Measurements from ENCODE around the gene BMP7.

BMP7 gene

DNA sequence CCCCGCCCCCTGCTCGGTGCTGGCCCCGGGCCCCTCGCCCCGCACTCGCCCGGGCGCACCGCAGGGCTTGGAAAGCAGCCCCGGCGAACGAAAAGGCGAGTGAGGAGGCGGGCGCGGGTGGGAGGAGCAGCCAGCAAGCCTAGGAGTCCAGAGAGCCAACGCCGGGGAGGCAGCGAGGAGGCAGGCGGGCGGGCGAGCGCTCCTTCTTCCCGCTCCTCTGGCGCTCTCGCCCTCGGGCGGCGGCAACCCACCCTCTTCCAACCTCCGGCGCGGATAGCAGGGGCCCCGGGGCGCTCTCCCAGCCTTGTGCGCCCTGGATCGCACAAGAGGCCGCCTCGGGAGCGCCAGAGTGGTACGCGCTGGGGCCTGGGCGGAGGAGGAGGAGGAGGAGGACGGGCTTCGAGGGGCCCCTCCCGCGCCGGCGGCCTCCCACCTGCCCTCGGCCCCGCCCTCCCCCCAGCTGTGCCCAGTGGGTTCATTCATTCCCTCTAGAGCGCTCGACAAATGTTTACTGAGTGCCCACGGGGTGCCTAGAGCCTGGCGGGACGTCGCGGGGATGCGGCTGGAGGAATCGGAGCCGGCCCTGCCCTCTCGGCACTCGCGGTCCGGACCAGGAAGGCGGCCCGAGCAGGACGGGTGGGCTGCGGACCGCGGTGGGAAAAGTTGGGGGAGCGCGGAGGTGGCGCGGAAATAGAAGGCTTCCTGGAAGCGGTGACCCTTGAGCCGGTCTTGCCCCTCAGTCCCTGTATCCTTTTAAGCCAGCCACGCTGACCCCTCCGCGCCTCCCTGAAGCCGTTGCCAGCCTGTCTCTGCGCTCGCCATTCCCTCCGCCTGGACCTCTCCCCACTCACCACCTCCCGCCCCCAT, at the start of gene BMP7:
BMP7 (minus strand) TSS at position 351 of the 867 bp plus-strand sequence. CDS start 519 bp downstream, outside the sequence.
- DNase-seq = no peak

DNA sequence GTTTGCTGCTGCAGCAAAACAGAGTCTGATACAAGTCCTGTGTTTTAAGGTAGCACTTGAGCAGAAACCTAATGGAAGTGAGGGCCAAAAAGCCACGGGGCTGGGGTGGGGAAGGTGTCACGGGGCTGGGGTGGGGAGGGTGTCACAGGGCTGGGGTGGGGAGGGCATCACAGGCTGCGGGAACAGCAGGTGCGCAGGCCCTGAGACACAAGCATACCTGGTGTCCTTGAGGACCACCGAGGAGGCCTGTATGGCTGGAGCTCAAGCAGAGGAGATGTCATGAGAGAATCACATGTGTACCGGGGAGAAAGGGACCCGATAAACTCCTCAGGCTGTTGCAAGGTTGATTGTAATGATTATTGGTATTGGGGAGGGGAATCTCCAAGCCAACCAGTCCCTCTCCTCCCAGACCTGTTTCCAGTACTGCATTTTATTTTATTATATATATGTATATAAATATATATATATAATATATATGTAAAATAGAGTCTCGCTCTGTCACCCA, 49.6 kb upstream of the BMP7 start:
- no peak for DNase-seq

DNA sequence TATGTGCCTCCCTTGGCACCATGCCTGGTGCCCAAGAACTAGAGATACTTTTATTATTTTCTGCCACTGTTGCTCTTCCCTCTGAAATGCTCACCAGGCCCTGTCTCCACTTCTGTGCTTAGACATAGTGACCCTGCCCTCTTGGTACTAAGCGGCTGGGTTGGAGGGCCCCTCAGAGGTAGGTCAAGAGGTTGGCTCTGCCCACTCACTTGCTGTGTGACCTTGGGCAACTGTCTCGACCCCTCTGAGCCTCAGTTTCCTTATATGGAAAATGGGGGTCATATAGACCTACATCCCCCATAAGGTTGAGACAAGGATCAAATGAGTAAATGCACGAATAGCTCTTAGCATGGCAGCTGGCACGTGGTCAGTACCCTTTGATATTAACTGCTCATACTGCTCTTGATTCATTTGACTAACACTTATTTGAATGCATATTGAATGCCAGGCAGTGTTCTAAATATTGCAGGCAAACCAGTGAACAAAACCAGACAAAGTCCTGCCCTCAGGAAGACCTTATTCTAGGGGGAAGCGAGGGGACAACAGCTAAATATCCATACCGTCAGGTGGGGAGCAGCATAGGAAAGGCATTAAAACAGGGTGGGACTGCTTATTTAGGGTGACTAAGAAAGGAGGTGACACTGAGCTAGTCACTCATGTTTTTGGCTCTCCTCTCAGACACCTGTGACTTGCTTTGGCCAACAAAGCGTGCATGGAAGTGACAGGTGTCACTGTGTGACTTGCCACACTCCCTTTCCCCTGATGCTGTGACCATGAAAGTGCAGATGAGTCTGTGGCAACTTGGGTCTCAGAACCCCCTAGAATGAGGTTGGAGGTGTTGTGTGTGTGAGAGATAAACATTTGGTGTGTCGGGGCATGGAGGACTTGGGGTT, 48.9 kb upstream of the BMP7 start:
- DNase-seq = no peak

DNA sequence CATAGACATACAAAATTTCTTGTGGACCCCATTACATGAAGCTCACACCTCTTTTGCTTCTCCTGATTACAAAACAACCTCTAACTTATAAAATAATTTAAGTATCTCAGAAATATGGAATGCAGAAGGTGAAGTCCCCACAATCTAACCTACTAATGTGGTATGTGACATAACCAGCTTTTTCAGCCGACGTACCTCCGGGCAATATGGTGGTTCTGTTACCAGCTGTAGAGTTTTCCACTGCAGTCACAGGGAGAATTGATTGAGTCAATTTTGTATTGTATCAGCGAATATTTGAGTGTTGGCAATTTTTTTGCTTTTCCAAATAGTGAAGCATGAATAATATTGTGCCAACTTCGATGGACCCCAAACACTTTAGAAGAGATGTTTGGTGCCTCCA, 47.5 kb upstream of the BMP7 start:
- DNase-seq = no peak

GRCh38 chr20:57313230-57313629, 46.8 kb upstream of the BMP7 start:
- no peak for DNase-seq

DNA sequence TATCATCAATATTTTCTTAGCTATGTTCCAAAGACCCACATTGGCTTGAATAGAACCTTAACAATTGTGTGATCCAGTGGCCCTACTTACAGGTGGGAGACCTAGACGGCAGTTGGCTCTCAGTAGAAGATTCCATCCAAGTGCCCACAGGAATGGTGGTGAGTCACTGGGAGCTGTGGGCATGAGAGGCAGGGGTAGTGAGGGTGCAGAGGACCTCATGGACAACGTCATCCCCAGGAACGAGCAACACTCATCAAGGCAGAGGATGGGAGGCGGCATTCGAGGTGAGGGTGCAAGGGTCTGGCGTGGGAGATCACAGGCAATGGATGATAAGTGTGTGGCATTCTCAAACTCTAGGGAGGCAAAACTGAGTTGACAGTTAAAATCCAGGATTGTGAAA, 45.7 kb upstream of the BMP7 start:
- no peak for DNase-seq

DNA sequence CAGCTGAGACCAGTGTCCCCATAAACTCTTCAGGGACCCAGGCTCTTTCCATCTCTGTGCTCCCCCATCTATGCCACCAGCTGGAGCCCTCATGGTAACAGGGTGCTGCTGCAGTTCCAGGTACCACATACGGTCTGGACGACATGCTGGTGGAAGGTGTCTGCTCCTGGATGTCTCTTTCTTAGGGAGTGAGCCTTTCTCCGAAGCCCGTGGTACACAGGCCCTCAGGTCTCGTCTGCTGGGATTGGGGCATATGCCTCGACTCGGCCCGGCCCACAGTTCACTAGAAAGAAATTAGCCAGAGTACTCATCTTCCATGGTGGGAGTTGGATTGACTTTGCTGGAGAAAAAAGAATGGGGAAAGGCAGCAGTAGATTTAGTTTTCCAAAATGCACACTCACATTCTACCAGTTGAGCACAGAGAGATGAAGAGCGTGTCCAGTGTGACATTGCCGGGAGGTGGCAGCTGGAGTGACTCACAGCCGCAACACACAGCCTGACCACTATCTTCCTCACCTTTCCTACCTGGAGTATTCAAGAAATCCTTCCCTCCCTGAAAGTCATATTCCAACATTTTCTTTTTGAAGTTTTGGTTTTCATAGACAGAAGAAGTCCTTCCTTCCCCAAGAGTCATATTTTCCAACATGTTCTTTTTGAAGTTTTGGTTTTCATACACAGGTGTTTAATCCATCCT, 44.5 kb upstream of the BMP7 start:
- no peak for DNase-seq

DNA sequence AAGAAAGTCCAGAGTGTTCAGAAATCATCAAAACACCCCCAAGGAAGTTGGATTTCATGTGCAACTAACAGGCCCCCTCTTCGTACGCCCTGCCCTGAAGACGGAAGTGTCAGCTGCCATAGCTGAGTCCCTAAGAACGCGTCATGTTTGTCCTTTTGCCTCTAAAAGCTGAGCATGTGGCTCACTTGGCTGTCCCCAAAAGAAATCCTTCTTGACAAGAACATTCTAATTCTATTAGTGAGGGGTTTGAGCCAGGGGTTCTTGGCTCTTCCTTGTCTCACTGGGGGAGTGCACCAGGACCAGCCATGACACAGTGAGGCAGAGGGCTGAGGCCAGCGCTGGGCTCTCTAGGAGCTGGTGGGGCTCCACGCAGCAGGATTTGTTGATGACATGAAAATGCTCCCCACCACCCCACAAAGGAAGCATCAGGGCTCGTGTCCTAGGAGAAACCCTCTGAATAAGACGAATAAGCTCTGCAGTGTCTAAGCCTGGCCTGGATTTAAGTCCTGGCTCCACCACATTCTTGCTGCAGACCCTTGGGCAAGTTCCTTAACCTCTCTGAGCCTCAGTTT, 43.2 kb upstream of the BMP7 start:
- DNase-seq = no peak

DNA sequence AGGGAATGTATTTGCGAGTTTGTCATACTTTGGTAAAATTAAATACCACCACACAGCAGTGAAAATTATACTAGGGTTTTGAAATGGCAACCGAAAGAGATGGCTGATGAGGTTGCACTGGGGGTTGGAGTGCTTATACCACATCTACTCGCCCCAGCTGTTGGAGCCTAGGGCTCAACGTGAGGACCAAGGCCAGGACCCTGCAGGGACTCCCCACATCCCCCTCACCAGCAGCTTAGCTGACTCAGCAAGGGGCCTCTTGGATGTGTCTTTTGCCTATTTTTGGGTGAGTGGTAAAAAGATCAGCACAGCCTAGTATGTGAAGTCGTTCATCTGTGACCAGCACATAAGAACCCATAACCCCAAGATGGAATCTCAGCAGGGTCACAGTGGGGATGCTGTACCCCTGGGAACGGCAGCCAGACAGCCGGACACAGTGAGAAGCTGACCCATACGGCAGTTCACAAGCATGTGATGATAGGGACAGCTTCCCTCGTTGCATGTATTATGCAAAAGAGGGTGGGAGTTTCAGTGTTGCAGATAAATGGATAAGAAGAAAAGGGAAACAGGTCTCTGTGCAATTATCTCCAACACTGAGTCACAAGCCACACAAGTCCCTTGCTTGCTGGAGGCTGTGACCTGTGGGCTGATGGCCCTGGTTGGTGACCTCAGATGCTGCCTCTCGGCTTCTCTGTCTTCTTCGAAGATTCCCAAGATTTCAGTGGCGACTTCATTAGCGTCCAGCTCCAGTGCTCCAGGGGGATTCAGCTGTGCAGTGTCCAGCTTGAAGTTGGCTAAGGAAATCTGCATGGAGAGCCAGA, 42.2 kb upstream of the BMP7 start:
- DNase-seq = no peak

GRCh38 chr20:57306747-57307146, 40.3 kb upstream of the BMP7 start:
- DNase-seq = no peak

DNA sequence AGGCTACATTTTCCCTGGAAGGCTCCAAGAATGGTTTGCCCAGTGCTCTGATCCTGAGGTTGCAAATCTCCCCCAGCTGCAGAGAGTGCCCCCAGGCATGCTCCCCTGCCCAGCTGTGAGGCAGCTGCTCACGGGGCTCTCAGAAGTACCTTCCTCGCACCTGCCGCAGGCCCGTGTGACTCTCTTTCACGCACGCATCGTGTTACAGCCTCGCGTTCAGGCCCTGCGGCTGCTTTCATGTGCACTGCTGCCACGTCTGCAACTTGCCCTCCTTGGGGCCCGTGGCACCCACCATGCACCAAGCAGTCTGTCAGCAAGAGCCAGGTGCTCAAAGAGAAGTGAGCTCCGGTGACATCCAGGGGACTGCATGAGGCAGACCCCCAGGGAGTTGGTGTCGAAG, 34.6 kb upstream of the BMP7 start:
- no peak for DNase-seq

DNA sequence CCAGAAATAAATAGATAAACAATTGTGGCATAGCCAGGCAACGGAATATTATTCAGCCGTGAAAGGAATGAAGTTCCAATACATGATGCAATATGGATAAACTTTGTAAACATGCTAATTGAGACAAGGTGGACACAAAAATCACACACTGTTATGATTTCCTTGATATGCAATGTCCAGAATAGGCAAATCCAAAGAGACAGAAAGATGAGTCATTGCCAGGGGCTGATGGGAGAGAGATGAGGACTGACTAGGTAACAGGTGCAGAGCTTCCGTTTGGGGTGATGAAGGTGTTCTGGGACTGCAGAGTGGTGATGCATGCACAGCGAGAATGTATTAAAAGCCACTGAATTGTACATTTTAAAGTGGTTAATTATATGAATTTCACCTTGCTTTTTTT, 32.0 kb upstream of the BMP7 start:
- no peak for DNase-seq

- no peak for DNase-seq
Observed at GRCh38 chr20:57294550-57294949, 28.1 kb upstream of the BMP7 start.

DNA sequence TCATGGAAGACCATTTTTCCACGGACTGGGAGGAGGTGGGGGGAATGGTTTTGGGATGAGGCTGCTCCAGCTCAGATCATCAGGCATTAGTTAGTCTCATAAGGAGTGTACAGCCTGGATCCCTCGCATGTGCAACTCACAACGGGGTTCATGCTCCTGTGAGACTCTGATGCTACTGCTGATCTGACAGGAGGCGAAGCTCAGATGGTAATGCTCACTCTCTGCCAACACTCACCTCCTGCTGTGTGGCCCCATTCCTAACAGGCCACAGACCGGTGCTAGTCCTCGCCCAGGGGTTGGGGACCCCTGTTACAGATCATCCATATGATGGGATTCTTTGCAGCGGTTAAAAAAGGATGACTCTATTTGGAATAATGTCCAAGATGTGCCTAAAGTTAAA, 27.6 kb upstream of the BMP7 start:
- DNase-seq = no peak

DNA sequence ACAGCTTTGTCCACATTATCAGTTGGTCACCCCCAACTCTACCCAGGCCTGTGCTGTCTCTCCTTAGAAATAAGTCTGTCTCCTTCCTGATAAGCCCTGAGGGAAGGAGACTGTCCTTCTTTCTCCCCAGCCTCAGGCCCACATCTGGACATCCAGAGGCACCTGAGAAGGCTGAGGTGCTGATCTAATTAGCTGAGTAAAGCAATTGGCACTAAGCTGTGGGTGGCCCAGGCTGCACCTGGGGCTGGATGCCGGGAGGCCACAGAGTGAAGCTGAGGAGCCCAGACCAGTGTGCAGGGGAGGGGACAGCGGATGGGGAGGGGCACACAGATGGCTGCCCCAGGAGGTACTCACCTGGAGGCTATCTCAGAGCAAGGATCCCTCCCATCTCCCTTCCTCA, 26.2 kb upstream of the BMP7 start:
- no peak for DNase-seq

GRCh38 chr20:57291694-57292093, 25.3 kb upstream of the BMP7 start:
- DNase-seq = no peak

- DNase-seq = no peak
Observed at GRCh38 chr20:57291003-57291402, 24.6 kb upstream of the BMP7 start.

GRCh38 chr20:57290178-57290484, 23.7 kb upstream of the BMP7 start:
- DNase-seq = no peak

DNA sequence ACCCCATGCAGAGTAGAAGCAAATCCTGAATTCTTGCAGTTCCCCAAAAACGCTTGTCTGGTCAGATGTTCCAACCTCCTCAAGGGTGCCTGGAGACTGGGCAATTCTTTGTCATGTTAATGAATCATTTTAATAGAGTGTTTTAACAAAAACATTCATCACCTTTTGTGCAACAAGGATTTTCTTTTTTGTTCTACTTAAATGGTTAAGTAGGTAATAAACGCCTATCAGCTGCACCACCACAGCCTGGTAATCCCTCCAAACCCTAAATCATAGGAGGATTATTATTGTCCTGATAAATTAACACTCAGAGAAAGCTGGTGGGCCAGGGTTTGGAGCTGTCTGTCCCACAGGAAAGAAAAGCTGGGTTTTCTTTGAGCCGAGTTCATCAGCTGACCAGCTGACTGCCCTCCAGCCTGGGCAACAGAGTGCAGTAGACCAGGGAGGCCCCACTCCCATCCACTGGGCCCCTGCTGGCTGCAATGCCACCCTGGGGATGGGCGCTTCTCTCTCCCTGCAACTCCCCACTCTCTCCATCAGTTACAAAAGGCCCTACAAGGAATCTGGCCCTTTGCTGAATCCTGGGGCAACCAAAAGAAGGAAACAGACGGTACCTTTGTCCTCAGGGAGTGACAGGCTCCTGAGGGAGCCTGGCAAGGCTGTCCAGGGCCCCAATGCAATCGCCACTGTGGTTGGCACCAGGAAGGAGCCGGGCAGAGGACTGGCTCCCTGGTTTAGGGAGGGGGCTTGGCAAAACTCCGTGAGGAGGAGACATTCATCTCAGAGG, 23.1 kb upstream of the BMP7 start:
- DNase-seq = no peak

DNA sequence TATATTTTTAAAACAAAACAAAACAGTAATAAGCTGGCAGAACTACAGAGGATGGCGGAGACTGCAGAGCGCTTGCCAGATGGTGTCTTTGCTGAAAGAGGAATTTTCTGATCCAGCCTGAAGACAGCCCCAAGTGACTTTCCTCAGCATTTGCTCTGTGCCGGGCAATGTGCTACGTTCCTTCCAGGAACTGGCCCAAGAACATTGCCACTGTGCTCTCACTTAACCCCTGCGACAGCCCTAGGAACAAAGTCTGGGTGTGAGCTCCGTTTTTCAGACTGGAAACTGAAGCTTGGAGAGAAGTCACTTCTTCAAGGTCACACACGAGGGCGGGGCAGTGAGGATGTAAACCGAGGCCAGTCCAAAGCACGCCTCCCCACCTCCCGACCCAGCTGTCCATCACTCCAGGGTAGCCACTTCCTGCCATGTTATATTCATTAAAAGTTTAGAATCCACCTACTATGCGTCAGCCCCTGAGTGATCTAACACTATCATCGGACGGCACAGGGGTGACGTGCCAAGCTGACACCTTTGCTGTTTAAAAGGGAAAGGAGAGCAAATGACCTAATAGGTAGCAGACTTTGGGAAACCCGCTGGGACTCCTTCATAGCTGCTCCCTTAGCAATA, 22.3 kb upstream of the BMP7 start:
- DNase-seq = no peak

DNA sequence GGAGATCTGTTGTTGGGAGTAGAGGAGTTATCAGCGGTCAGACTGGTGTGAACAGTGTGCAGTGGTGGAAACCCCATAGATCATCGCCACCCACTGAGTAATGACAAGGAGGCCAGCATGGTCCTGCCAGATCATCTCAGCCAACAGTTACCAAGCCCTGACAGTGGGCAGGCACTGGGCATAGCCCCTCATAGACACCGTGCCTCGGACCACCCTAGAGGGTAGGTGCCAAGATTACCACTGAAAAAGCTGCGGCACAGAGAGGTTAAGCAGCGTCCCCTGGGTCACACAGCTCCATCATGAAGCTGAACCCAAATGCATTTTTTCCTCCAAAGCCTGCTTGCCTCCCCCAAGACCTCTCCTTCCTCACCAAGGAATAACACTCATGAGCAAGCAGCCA, 21.5 kb upstream of the BMP7 start:
- no peak for DNase-seq

Data from CD4-positive, alpha-beta T cell treated with Interleukin-4 for 1 hour (primary cell).